ENCODE results near the gene HOXA9. TPM values are rescaled to one million over a fixed set of nuclear protein-coding genes. Genes with fewer than 3 reads are reported as not detected.

The HOXA9 gene
- total and polyA plus RNA-seq, 2 of the 4 experiments (the other 2 are of a cell fraction): 0.18 to 0.32 TPM

DNA sequence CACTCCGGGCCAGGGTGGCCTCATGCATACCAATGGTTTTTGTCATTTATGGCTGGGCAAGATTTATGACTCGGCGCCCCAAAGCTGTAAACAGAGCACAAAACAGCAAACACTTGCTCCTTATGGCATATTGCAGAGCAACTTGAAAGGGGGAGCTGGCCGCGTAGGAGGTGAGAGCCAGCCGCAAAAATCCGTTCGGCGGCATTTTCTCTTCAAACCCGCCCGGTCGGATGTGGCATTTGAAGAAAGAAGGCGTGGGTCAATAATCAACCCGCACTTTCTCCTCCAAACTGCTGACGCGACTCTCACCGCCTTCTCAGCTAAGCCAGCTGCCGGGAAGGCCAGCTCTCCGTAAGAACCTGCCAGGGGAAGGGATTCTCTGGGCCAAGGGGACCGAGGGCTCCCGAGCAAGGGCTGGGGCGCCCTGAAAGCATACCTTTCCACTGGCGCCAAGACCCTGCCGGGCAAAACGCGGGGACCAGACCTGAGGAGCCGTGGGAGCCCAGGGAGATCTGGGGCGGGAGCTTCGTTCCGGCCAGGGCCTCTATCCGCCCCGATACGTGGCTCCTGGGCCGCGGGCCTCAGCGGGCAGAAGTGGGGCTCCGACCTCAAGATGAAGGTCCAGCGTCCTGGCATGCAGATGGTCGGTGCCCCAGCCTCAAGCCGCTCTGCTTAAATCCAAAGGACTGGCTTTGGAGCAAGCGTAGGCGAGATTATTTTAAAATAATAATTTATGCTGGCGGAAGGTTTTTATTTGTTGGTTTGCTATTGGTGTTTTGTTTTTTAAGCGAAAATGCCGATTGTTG, 49.9 kb downstream of the HOXA9 start:
- H3K9ac ChIP-seq (ENCODE audit: low read depth, low read length): peak overlapping the region; percentile 96
- H3K27me3 ChIP-seq (ENCODE audit: control insufficient read depth, insufficient read depth, low read length): no peaks in the 10 kb centered on the region
- peak overlapping the region; percentile 89 for H3K27ac ChIP-seq (ENCODE audit: insufficient read depth, low read length)
- intact Hi-C loops (cut with micrococcal nuclease): loop anchor here (1.0 to 2.0 kb wide), 2 partner anchors 11 to 15 kb away; no protein-coding TSS in a partner anchor
- H3K4me2 ChIP-seq (ENCODE audit: low read depth, low read length): peak overlapping the region; percentile 78
- DNase-seq (peak; percentile 92), ATAC-seq (ENCODE audit: low read depth) (peak; percentile 10)
- peak overlapping the region; percentile 47 for H4K5ac ChIP-seq (ENCODE audit: low read depth, low read length)
- BruUV-seq (replicated peaks): TSS peak; percentile 41
- ChIA-PET POLR2A (ENCODE audit: unreplicated experiment) (interaction anchor here (1.4 kb wide), 1 partner anchor 18 kb away, joined by 4 read pairs; no protein-coding TSS in a partner anchor), CTCF (interaction anchor here (0.5 to 1.2 kb wide), 5 partner anchors 10 to 540 kb away, joined by 3 to 4 read pairs (median 3); no protein-coding TSS in a partner anchor)
- H3K4me3 ChIP-seq (ENCODE audit: insufficient read depth, low read depth, low read length): peak overlapping the region; percentile 71
- peak overlapping the region; percentile 87 for H3K56ac ChIP-seq (ENCODE audit: extremely low read depth, insufficient read depth, low read length)
- H3K4me1 ChIP-seq (ENCODE audit: control insufficient read depth, insufficient read depth, low read length): peaks cover 21% of the 10 kb centered on the region
- 0 out of 2 replicates have a peak overlapping the region, but pooled peaks have one; percentile 57 for H2BK20ac ChIP-seq (ENCODE audit: low read depth, low read length)
- H3K14ac ChIP-seq (replicated peaks; ENCODE audit: low read depth, low read length): peak overlapping the region; percentile 85
- peak overlapping the region; percentile 61 for H3K4ac ChIP-seq (ENCODE audit: low read depth, low read length)
- H3K9me1 ChIP-seq (ENCODE audit: insufficient read depth, low read length): peaks cover 11% of the 10 kb centered on the region; the same call in 1 of the 2 replicates
- peak overlapping the region; percentile 58 for H2AK9ac ChIP-seq (replicated peaks; ENCODE audit: low read depth, low read length, poor library complexity)
- H2BK5ac ChIP-seq (ENCODE audit: low read depth, low read length, poor library complexity, severe bottlenecking): peak overlapping the region; percentile 81
- H3K18ac ChIP-seq (ENCODE audit: low read depth, low read length): peak overlapping the region; percentile 74
- no peaks in the 10 kb centered on the region for H3K9me3 ChIP-seq (ENCODE audit: control insufficient read depth, insufficient read depth, low read length)
- H2BK120ac ChIP-seq (ENCODE audit: low read depth, low read length): peak overlapping the region; percentile 76
- H3K23ac ChIP-seq (ENCODE audit: low read depth, low read length): peak overlapping the region; percentile 64; the same call in 1 of the 2 replicates
- H2BK15ac ChIP-seq (ENCODE audit: low read depth, low read length): no peak overlapping the region
- H3K79me1 ChIP-seq (ENCODE audit: low read depth in 1 of 2, low read length in 2 of 2): peaks cover 0 to 40% of the 10 kb centered on the region in 2 experiments; a peak in 2 of 4 replicates
- H3K36me3 ChIP-seq (ENCODE audit: control insufficient read depth, insufficient read depth, low read length): peaks cover 9% of the 10 kb centered on the region; the same call in 1 of the 2 replicates
- WGBS, 2 experiments (ENCODE audit: extremely low coverage in 2 of 2, insufficient read length in 1 of 2): 0% methylated on average over 5 of the region's 45 CpGs; no CpG with 5 or more reads in 1 of the 2 experiments
- peak overlapping the region; percentile 76 for H4K91ac ChIP-seq (ENCODE audit: insufficient read depth, low read depth, low read length)
- H4K8ac ChIP-seq (ENCODE audit: low read depth in 2 of 2, low read length in 2 of 2): peak overlapping the region; percentile 15 to 37; a peak in 2 of 4 replicates
- in situ Hi-C loops (cut with MboI; ENCODE audit: low sequenced_read_pairs): no loop called here
- H4K20me1 ChIP-seq (ENCODE audit: insufficient read depth, low read length): peaks cover 14% of the 10 kb centered on the region
- H2AFZ ChIP-seq (replicated peaks; ENCODE audit: low read length, poor library complexity): peak overlapping the region; percentile 36
- peak overlapping the region; percentile 59; the same call in 1 of the 2 replicates for H2AK5ac ChIP-seq (ENCODE audit: low read depth, low read length)
- dilution Hi-C loops (cut with HindIII; ENCODE audit: low sequenced_read_pairs, unreplicated experiment): no loop called here
- TF ChIP-seq, protein P1, sequence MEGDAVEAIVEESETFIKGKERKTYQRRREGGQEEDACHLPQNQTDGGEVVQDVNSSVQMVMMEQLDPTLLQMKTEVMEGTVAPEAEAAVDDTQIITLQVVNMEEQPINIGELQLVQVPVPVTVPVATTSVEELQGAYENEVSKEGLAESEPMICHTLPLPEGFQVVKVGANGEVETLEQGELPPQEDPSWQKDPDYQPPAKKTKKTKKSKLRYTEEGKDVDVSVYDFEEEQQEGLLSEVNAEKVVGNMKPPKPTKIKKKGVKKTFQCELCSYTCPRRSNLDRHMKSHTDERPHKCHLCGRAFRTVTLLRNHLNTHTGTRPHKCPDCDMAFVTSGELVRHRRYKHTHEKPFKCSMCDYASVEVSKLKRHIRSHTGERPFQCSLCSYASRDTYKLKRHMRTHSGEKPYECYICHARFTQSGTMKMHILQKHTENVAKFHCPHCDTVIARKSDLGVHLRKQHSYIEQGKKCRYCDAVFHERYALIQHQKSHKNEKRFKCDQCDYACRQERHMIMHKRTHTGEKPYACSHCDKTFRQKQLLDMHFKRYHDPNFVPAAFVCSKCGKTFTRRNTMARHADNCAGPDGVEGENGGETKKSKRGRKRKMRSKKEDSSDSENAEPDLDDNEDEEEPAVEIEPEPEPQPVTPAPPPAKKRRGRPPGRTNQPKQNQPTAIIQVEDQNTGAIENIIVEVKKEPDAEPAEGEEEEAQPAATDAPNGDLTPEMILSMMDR (conservative IDR thresholded peaks at IDR 0.05; ENCODE audit: low read depth, low read length): no peak
- TF ChIP-seq CEBPB (IDR thresholded peaks at IDR 0.05; ENCODE audit: low read depth, low read length) (no peak; the same call in 1 of the 2 replicates), MAFK (IDR thresholded peaks at IDR 0.05; ENCODE audit: low read depth, low read length) (peak; percentile 60; the same call in 1 of the 2 replicates), SMC3 (IDR thresholded peaks at IDR 0.05; ENCODE audit: low read depth, low read length) (no peak), MAZ (IDR thresholded peaks at IDR 0.05; ENCODE audit: borderline replicate concordance, low read depth, low read length) (0 out of 2 replicates have a peak, but pooled peaks have one; percentile 45), NFE2L2 (IDR thresholded peaks at IDR 0.05; ENCODE audit: low read depth, low read length) (no peak; the same call in 1 of the 2 replicates), CHD1 (IDR thresholded peaks at IDR 0.05; ENCODE audit: low read depth, low read length) (peak; percentile 26; the same call in 1 of the 2 replicates), FOS (IDR thresholded peaks at IDR 0.05; ENCODE audit: low read depth, low read length) (peak; percentile 17; the same call in 1 of the 2 replicates), BHLHE40 (IDR thresholded peaks at IDR 0.05; ENCODE audit: low read depth, low read length) (peak; percentile 60; the same call in 1 of the 2 replicates)
- TF ChIP-seq, protein P2, sequence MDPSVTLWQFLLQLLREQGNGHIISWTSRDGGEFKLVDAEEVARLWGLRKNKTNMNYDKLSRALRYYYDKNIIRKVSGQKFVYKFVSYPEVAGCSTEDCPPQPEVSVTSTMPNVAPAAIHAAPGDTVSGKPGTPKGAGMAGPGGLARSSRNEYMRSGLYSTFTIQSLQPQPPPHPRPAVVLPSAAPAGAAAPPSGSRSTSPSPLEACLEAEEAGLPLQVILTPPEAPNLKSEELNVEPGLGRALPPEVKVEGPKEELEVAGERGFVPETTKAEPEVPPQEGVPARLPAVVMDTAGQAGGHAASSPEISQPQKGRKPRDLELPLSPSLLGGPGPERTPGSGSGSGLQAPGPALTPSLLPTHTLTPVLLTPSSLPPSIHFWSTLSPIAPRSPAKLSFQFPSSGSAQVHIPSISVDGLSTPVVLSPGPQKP (IDR thresholded peaks at IDR 0.05; ENCODE audit: borderline replicate concordance, low read depth, low read length): no peak
- TF ChIP-seq, protein P3, sequence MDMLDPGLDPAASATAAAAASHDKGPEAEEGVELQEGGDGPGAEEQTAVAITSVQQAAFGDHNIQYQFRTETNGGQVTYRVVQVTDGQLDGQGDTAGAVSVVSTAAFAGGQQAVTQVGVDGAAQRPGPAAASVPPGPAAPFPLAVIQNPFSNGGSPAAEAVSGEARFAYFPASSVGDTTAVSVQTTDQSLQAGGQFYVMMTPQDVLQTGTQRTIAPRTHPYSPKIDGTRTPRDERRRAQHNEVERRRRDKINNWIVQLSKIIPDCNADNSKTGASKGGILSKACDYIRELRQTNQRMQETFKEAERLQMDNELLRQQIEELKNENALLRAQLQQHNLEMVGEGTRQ (IDR thresholded peaks at IDR 0.05; ENCODE audit: low read depth, low read length): no peak

Data from IMR-90 (cell line).